GM21825 (cell line): ENCODE results near the gene NAGA.

ENCODE experiments used
- ATAC-seq: cut with Tn5 transposase; IDR thresholded peaks from one replicate; pipeline ENCODE4 v1.9.1; 2021; ENCODE audit warnings: mild to moderate bottlenecking, moderate library complexity; ENCODE audit not compliant: unreplicated experiment

The NAGA gene

DNA sequence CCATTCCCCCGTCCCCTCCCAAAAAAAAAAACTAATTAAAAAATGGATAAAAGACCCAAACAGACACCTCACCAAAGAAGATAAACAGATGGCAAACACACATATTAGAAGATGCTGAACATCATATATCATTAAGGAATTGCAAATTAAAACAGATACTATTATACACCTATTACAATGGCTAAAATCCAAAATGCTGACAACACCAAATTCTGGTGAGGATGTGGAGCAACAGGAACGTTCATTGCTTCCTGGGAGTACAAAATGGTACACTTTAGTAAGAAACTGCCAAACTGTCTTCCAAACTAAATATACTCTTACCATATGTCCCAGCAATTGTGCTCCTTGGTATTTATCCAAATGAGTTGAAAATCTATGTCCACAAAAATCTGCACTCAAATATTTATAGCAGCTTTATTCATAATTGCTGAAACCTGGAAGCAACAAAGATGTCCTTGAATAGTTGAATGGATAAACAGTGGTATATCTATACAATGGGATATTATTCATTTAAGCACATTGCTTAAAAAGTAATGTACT, 19.9 kb downstream of the NAGA start:
- no peak for ATAC-seq

DNA sequence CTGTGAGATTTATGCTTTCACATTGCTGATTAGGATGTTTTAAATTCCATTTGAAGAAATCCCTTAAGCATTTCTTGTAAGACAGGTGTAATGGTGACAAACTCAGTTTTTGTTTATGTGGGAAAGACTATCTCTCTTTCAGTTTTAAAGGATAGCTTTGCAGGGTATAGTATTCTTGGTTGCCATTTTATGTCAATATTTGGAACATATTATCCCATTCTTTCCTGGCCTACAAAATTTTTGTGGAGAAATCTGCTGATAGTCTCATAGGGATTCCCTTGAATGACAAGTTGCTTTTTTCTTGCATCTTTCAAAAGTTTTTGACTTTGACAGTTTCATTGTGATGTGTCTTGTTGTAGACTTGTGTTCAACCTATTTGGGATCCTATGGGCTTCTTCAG, 28.8 kb downstream of the NAGA start:
- no peak for ATAC-seq

DNA sequence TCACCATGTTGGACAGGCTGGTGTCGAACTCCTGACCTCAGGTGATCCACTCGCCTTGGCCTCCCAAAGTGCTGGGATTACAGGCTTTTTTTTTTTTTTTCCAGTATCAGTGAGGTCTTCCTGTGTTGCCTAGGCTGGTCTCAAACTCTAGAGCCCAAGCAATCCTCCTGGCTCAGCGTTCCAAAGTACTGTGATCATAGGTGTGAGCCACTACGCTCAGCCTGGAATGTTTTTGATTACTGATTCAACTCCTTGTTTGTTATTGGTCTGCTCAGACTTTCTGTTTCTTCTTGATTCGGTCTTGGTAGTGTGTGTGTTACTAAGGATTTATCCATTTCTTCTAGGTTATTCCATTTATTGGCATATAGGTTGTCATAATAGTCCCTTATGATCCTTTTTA, 31.3 kb downstream of the NAGA start:
- ATAC-seq = no peak

- ATAC-seq = no peak
These were observed 35.4 kb downstream of the NAGA start for GRCh38 chr22:42035256-42035655.

GRCh38 chr22:42033263-42034181, 37.1 kb downstream of the NAGA start:
- no peak for ATAC-seq

DNA sequence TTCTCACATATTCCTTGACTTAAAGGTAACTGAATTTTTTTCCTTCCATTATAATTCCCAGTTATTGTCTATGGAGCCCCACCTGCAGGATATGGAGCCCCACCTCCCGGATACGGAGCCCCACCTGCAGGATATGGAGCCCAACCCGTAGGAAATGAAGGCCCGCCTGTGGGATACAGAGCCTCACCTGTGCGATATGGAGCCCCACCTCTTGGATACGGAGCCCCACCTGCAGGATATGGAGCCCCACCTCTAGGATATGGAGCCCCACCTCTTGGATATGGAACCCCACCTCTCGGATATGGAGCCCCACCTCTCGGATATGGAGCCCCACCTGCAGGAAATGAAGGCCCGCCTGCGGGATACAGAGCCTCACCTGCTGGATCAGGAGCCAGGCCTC, 43.9 kb downstream of the NAGA start:
- ATAC-seq = no peak

GRCh38 chr22:42025421-42025820, 45.2 kb downstream of the NAGA start:
- ATAC-seq = no peak

- no peak for ATAC-seq
These were observed 48.3 kb downstream of the NAGA start for GRCh38 chr22:42022162-42022847.

- no peak for ATAC-seq
These were observed 49.0 kb downstream of the NAGA start for GRCh38 chr22:42021571-42021970.

DNA sequence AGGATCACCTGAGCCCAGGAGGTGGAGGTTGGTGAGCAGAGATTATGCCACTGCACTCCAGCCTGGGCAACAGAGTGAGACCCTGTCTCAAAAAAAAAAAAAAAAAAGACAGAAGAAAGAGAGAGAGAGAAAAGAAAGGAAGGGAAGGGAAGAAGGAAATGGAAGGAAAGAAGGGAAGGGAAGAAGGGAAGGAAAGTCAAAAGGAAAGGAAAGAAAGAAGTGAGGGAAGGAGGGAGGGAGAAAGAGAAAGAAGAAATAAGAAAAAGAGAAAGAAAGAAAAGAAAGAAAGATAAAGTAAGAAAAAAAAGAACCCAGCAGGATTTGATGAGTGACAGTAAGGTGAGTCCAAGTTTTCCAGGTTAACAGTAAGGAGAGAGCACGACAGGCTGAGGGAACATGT, 52.4 kb downstream of the NAGA start:
- no peak for ATAC-seq

GRCh38 chr22:42016111-42016510, 54.5 kb downstream of the NAGA start:
- no peak for ATAC-seq

GRCh38 chr22:42013385-42013784, 57.2 kb downstream of the NAGA start:
- ATAC-seq = no peak

DNA sequence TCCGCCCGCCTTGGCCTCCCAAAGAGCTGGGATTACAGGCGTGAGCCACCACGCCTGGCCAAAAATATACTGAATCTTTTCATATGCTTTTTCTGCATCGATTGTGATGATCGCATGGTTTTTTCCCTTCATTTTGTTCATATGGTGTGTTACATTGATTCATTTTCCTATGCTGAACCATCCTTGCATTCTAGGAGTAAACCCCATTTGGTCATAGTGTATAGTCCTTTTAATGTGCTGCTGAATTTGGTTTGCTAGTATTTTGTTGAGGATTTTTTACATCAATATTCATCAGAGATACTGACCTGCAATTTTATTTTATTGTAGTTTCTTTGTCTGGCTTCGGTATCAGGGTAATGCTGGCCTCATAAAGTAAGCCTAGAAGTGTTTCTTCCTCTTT, 59.8 kb downstream of the NAGA start:
- ATAC-seq = no peak
